OCI-LY3 (cell line): ENCODE data around the gene ZDHHC22.

ENCODE experiments used
- EZH2phosphoT487 ChIP-seq: fragments of 200-600 bp; shearing (Covaris generic); IDR thresholded peaks from 2 replicates; pipeline ENCODE4 v1.6.1; 2018; ENCODE audit warnings: antibody characterized with exemption, mixed run types, low read depth
- TF ChIP-seq, protein P1 (sequence below): fragments of 200-600, 300-600 bp; sonication (generic); IDR thresholded peaks from 2 replicates; pipeline ENCODE4 v1.5.1; 2014; ENCODE audit warnings: antibody characterized with exemption, low read length, low read depth

DNA sequence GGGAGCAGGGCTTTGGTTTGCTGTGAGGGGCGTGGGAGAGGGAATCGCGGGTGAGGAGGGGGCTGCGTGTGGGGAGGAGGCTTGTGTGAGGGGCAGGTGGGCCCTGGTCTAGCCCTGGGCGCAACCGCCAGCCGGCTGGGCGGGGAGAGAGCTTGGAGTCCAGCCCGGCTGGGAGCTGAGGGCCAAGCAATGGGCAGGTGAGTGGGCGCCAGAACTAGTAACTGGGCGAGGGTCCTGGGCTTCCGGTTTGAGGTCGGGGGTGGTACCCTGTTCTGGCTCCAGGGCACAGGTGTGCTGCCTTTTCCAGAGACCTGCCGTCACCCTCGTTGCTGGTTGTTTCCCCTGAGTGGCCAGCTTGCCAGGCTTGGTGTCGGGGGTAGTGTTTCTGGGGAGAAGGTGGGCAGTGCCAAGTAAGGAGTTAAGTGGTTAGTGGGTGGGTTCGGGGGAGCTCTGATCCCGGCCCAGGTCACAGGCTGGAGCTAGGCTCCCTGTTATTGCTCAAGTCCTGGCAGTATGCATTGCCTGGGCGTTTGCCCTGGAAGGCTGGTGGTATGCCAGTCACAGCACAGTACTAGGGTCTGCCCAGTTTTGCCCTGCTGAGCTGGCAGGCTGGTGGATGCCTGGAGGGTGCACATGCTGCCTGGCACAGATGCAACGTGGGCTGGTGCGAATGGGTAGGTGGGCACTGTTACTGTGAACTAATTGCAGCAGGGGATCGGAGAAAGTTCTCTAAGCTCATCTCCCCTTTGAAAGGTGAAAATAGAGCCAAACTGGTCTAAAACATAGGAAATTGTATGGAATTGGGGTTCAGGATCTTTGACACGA, 42.9 kb downstream of the ZDHHC22 start:
- TF ChIP-seq, protein P1, sequence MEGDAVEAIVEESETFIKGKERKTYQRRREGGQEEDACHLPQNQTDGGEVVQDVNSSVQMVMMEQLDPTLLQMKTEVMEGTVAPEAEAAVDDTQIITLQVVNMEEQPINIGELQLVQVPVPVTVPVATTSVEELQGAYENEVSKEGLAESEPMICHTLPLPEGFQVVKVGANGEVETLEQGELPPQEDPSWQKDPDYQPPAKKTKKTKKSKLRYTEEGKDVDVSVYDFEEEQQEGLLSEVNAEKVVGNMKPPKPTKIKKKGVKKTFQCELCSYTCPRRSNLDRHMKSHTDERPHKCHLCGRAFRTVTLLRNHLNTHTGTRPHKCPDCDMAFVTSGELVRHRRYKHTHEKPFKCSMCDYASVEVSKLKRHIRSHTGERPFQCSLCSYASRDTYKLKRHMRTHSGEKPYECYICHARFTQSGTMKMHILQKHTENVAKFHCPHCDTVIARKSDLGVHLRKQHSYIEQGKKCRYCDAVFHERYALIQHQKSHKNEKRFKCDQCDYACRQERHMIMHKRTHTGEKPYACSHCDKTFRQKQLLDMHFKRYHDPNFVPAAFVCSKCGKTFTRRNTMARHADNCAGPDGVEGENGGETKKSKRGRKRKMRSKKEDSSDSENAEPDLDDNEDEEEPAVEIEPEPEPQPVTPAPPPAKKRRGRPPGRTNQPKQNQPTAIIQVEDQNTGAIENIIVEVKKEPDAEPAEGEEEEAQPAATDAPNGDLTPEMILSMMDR: no peak
- TF ChIP-seq EZH2phosphoT487: no peak
